Osteocyte (in vitro differentiated cells): Measurements from ENCODE around the gene ANKRD17. TPM values are rescaled to one million over a fixed set of nuclear protein-coding genes. Genes with fewer than 3 reads are reported as not detected.

Source experiments
- DNase-seq: peaks from one replicate; pipeline ENCODE4 v3.0.0; 2021; ENCODE audit warnings: mixed read lengths; ENCODE audit not compliant: unreplicated experiment; ENCODE audit errors: extremely low spot score
- H3K27ac Mint-ChIP-seq: one replicate; pipeline ENCODE4 v1.8.0; 2021; ENCODE audit warnings: mild to moderate bottlenecking, mixed read lengths; ENCODE audit not compliant: unreplicated experiment
- H3K27me3 Mint-ChIP-seq: one replicate; pipeline ENCODE4 v1.8.0; 2021; ENCODE audit warnings: mixed read lengths; ENCODE audit not compliant: unreplicated experiment
- H3K36me3 Mint-ChIP-seq: one replicate; pipeline ENCODE4 v1.8.0; 2021; ENCODE audit warnings: mixed read lengths; ENCODE audit not compliant: unreplicated experiment
- H3K4me1 Mint-ChIP-seq: one replicate; pipeline ENCODE4 v1.8.0; 2021; ENCODE audit warnings: mixed read lengths; ENCODE audit not compliant: unreplicated experiment
- H3K4me3 Mint-ChIP-seq: one replicate; pipeline ENCODE4 v1.8.0; 2021; ENCODE audit warnings: mild to moderate bottlenecking, moderate library complexity, mixed read lengths; ENCODE audit not compliant: unreplicated experiment
- H3K9me3 Mint-ChIP-seq: one replicate; pipeline ENCODE4 v1.8.0; 2021; ENCODE audit warnings: mixed read lengths; ENCODE audit not compliant: unreplicated experiment
- CTCF ChIP-seq: fragments of 200-600 bp; sonication (generic); IDR thresholded peaks from 2 replicates; pipeline ENCODE4 v1.5.0; 2021; ENCODE audit warnings: antibody characterized with exemption, mild to moderate bottlenecking, moderate library complexity
- total RNA-seq: library from RNA; stranded (reverse); gene quantifications from 2 replicates; pipeline ENCODE4 v1.2.1, GENCODE V29; 2021

ANKRD17 gene
- total RNA-seq, 1 donor from 2014 or later: 76.0 TPM

DNA sequence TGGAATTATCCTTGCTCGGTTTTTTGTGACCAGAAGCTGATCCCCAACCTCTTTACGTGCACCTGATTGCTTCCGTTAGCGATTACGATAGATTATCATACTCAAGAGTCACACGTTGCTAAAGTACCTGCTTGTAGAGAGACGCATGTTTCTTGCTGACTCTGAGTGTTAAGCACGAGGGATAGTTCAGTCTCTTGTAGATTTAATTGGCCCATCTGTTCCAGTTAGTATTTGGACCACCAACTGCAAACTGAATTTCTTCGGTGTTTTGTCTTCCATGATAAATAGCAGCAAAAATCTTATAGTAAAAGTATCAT is 188.6 kb downstream of the ANKRD17 start:
- Mint-ChIP-seq H3K27me3 (no peaks in the 10 kb centered on the region), H3K27ac (peak overlapping the region; percentile 92), H3K4me1 (peaks cover 24% of the 10 kb centered on the region), H3K9me3 (no peaks in the 10 kb centered on the region), H3K36me3 (peaks cover 16% of the 10 kb centered on the region), H3K4me3 (peak overlapping the region; percentile 88)
- no peak for TF ChIP-seq CTCF
- DNase-seq: no peak

GRCh38 chr4:73069338-73070073 is 189.1 kb downstream of the ANKRD17 start, which contains the start of gene COX18:
COX18 (minus strand) TSS chr4:73069716; CDS start chr4:73069649, 67 bp downstream.
- no peaks in the 10 kb centered on the region for H3K9me3 Mint-ChIP-seq
- TF ChIP-seq CTCF: no peak
- peaks cover 24% of the 10 kb centered on the region for H3K4me1 Mint-ChIP-seq
- peak; percentile 99 for DNase-seq
- H3K36me3 Mint-ChIP-seq: peaks cover 17% of the 10 kb centered on the region
- H3K4me3 Mint-ChIP-seq: peak within 1 kb of the TSS; percentile 88
- H3K27me3 Mint-ChIP-seq: no peaks in the 10 kb centered on the region
- peak within 1 kb of the TSS; percentile 92 for H3K27ac Mint-ChIP-seq

DNA sequence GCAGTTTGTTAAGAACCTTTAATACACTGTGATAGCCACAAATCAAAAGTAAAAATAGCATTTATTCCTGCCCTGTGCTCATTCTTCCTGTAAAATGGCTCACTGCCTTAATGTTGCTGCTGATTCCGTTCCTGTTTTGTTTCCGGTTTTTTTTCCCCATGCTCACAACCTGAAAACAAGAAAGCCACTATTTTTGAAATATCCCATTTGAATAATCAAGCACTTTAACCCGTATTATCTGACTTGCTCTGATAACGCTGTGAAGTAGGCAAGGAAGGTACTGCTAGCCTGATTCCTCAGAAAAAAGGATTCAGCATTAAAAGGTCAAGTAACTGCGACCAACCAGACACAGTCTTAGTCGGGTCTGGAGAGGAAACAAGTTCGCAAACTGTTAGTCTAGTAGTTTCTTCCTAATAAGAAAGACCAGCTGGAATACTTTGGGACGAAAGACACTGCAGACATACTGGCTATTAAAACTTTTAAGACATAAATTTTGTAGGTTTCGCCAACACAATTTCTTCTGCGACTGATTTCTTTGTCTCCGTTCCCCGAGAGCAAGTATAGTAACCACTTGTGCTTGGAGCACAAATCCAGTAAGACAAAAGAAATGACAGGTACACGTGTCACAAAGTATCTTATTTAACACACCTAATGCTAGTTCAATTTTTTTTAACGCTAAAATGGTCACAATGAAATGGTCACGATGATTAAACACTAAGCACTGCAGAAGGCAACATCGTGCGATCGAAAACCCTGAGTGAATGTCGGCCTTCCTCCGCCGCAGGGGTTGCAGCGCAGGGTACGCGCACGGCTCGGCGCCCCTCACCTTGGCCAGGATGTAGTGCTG is 189.9 kb downstream of the ANKRD17 start:
- no peak for DNase-seq
- peak overlapping the region; percentile 92 for H3K27ac Mint-ChIP-seq
- no peak for TF ChIP-seq CTCF
- H3K4me1 Mint-ChIP-seq: peaks cover 24% of the 10 kb centered on the region
- no peaks in the 10 kb centered on the region for H3K9me3 Mint-ChIP-seq
- H3K36me3 Mint-ChIP-seq: peaks cover 17% of the 10 kb centered on the region
- H3K4me3 Mint-ChIP-seq: peak overlapping the region; percentile 88
- no peaks in the 10 kb centered on the region for H3K27me3 Mint-ChIP-seq

GRCh38 chr4:73067971-73068394 is 190.6 kb downstream of the ANKRD17 start:
- H3K4me1 Mint-ChIP-seq: peaks cover 24% of the 10 kb centered on the region
- H3K27me3 Mint-ChIP-seq: no peaks in the 10 kb centered on the region
- H3K4me3 Mint-ChIP-seq: peak overlapping the region; percentile 88
- H3K36me3 Mint-ChIP-seq: peaks cover 21% of the 10 kb centered on the region
- no peaks in the 10 kb centered on the region for H3K9me3 Mint-ChIP-seq
- TF ChIP-seq CTCF: no peak
- no peak for DNase-seq
- H3K27ac Mint-ChIP-seq: peak overlapping the region; percentile 92

DNA sequence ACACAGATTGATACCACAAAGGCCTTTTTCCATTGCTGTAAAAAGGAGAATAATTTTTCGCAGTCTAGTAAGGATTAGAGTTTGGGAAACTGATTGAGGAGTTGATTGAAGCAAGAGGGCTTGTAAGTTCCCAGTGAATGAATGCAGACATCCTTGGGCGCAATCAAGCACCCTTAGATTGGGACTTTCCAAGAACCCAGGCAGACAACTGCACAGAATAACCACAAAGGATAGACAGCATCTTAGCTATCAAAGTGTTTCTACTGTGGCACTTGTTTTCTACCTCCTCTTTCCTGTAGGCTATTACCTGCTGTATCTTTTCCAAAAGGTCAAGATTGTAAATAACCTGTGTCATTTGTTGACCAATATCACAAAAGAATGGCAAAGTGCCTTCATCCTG is 191.7 kb downstream of the ANKRD17 start:
- Mint-ChIP-seq H3K4me3 (no peak overlapping the region), H3K36me3 (peaks cover 24% of the 10 kb centered on the region), H3K9me3 (no peaks in the 10 kb centered on the region), H3K4me1 (peaks cover 24% of the 10 kb centered on the region), H3K27me3 (no peaks in the 10 kb centered on the region), H3K27ac (no peak overlapping the region)
- no peak for DNase-seq
- TF ChIP-seq CTCF: no peak
